ENCODE results near the gene ATP6V0D1.
"Not testable (repeated sequence)": the region's sequence is repeated elsewhere in the genome, so short reads cannot be mapped to it uniquely, and the experiment has no call there.

Gene ATP6V0D1

DNA sequence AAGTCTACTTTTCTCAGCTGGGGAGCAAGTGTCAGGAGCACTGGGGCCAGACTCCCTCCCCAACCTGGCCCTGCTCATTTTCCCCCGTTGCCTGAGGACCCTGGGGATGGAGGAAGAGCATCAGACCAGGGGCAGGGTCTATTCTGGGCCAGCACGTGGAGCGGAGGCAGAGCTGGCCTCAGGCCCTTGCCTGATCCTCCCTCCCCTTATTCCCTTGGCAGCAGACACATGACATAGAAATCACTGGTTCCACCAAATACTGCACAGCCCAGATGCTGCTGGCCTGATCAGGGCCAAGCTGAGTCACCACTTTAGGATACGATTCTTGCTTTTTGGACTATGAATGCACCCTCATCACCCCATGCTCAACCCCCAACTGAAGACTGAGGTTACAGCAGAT is 18.1 kb upstream of the ATP6V0D1 start:
- DNase-seq, result no peak

- DNase-seq, result no peak
Measured at GRCh38 chr16:67490335-67491096, 9.6 kb upstream of the ATP6V0D1 start.

- no peak for DNase-seq
Measured at GRCh38 chr16:67489401-67490083, 8.6 kb upstream of the ATP6V0D1 start.

DNA sequence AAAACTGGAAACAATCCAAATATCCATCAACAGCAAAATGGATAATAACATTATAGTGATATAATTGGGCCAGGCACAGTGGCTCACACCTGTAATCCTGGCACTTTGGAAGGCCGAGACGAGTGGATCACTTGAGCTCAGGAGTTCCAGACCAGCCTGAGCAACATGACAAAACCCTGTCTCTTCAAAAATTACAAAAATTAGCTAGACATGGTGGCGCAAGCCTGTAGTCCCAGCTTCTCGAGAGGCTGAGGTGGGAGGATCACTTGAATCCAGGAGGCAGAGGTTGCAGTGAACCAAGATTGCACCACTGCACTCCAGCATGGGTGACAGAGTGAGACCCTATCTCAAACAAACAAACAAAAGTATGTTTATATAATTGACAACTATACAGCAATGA is 6.6 kb upstream of the ATP6V0D1 start:
- DNase-seq, result not testable (repeated sequence)

- no peak for DNase-seq
Measured at GRCh38 chr16:67486805-67487204, 5.8 kb upstream of the ATP6V0D1 start.

DNA sequence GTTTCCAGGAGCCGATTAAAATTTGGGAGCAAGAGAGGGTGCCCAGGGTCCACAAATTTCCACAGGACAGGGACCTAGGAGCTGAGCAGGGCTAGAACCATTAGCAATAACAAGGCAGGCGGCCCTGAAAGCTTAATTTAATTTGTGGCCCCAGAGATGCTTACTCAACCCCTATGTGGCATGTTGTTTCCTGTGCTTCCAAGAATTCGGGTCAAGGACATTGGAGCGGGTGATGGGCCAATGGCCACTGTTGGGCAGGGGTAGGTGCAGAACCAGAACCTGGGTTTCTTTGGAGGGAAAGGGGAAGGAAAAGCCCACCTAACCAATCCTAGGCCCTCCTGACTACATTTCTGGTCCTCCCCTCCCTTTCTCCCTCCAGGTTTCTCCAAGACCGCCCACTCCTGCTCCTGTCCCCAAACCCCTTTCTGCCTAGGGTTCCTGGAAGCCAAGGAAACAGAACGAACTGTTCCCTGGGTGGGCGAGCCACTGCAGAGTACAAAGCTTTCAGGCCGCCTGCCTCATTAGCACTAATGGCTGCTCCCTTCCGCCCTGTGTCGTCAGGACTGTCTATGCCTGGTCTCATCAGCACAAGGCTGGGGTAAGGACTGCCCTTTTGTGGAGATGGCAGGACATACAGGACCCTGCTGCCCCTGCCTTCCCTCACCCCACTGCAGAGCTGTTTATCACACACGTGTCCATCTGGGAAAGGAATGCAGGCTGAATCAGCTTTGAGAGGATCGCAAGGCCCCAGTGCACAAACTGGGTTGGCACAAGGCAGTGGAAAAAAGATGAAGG is 3.0 kb upstream of the ATP6V0D1 start:
- no peak for DNase-seq

- no peak for DNase-seq
Measured at GRCh38 chr16:67483150-67483549, 2.2 kb upstream of the ATP6V0D1 start, which contains the start of gene AGRP. TSS of gene AGRP (minus strand) at chr16:67483547. CDS start at chr16:67483398, 149 bp downstream.

DNA sequence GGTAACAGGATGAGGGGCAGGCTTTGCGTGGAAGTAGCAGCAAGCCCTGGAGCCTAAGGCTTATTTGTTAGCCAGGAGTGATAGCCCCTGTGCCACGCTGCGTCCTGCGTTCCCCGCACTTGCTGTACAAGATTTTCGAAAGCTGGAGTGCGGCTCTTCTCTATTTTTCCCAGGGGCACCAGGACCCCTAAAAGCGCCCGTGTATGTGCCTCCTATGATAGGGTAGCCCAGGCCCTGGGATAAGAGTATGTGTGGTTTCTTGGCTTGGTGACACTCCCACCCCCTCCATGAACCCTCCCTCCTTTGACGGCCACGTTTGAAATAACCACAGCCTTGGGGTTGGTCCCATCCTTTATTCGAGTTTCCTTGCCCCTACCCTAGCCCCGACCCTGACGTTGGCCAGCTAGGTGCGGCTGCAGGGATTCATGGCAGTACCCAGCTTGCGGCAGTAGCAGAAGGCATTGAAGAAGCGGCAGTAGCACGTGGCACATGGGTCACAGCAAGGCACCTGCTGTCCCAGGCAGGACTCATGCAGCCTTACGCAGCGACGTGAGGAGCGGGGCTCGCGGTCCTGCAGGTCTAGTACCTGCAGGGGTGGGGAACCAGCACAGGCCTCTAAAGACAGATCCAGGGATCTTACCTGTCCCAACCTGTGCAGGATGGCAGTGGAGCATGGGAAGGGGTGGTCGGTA is 1.4 kb upstream of the ATP6V0D1 start:
- DNase-seq, result no peak

DNA sequence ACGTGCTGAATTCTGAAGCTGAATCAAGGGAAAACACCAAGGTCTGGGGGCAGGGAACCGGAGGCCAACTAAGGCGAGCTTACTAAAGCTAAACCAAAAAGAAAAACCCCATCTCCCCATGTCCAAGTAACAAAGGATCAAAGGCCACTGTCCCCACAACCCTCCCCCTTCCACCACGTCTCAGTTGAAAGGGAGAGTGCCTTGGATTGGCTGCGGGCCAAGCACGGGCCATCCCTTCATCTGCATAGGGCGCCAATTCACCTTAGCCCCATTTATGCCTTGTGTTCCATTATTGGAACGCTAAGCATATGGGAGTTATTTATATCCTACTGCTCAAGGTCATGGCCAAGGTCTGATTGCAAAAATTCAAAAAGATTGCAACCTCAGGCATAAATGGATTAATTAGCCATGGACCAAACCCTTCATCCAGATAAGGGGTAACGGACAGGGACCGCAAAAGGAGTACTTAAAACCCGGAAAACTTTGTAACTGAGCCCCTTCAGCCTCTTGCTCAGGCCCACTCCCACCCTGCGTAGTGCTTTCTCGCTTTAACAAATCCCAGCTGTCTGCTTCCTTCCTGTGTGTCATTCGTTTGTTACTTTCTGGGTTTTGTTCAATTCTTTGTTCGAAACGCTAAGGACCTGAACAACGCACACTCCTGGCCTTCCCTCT is 740 bp upstream of the ATP6V0D1 start:
- DNase-seq, result peak; percentile 43

GRCh38 chr16:67477960-67478554 is 2.9 kb downstream of the ATP6V0D1 start:
- no peak for DNase-seq

DNA sequence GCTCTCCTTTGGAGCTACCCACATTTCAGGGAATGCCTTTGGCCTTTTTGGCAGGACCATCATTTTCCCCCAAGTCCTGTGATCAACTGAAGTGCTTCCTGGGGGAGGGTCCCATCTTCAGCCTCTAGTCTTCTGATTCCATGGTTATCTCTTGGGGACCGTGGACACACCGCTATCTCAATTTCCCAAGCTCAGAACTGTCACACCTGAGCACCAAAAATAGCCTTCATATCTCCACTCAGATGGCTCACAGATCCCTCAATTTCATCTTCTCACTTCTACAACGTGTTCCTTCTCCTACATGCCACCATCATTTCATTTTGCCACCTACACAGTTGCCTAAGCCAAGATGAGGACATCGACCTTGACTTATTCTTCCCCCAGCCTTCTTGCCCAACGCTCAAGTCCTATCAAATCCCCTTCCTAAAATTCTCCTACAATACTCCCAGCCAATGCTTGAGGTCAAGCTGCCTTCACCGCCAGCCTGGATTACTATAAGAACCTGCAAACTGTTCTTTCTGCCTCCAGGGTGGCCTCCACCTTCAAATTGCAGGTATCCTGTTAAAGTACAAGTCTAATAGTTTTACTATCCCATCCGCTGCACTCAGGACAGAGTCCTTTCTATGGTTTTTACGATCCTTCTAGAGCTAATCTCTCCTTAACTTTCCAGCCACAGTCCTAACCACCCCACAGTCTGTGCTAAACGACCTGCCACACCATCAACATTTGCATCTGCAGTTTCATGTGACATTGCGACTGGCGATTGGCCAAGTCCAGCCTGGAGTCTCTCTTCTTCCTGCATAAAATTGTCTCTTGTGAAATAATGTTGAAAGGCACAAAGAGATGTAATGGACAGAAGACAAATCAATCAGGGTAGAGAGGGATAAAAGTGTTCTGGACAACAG is 6.2 kb downstream of the ATP6V0D1 start:
- DNase-seq, result no peak

GRCh38 chr16:67471758-67472384 is 9.1 kb downstream of the ATP6V0D1 start:
- DNase-seq, result no peak

DNA sequence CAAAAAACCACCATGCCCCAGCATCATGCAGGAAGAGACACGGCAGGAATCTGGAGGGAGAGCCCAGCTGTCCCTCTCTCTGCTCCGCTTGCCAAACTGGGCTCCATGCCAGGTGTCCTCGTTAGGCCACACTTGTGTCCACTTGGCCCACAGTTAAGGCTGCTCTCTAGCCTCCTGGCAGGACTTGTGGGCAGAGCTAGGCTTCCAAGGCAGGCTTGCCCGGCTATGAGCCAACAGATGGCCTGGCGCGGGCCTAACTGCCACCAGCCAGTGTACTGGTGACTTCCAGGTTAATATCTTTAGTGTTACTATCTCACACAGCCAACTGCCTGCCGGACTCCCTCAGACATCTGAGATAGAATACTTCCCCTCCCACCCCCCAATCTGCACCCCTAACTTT is 10.6 kb downstream of the ATP6V0D1 start:
- no peak for DNase-seq

GRCh38 chr16:67468731-67469130 is 12.2 kb downstream of the ATP6V0D1 start:
- DNase-seq, result no peak

DNA sequence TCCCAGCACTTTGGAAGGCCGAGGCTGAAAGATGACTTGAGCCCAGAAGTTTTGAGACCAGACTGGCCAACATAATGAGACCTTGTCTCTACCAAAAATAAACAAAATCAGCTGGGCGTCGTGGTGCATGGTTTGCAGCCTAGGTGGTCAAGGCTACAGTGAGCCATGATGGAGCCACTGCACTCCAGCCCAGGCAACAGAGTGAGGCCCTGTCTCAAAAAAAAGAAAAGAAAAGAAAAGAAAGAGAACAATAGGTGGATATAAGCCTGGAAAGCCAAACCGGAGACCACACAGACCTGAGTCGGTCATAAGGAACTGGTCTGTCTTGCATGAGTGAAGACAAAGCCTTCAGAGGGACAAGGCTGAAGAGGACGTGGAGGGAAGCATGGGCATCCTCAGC is 14.4 kb downstream of the ATP6V0D1 start:
- no peak for DNase-seq

DNA sequence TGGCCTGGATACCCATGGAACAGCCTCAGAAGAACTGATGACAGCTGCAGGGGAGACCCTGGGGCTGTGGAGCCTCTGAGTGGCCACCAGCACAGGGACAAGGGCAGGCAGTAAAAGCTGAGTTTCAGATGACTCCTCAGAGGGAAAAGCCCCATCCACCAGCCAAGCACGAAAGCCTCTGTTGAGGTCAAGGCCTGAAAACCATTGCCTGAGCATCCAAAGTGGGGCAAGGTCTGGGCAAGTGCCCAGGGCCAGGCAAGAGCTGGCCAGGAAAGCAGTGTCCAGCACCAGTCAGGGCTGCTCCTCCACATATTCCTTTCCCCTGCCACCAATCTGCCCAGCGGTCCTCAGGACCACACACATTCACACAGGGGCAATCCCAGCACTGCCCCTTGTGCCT is 16.4 kb downstream of the ATP6V0D1 start:
- no peak for DNase-seq

DNA sequence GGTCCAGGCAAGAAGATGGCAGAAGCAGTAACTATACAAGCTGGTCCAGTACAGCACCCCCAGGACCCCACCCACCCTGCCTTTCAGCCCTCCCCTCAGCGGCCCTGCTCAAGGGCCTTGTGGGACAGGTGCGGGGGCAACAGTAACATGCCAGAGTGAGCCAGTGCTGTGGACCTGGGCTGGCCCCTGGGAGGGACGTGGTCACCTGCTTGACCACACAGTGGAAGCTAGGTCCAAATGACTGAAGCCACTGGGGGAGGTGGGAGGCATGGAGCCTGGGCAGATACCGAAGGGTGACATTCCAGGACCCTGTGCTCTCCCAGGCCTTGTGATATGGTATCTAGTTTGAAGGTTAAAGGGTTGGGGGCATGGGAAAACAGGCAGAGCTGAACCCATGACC is 17.3 kb downstream of the ATP6V0D1 start:
- no peak for DNase-seq

DNA sequence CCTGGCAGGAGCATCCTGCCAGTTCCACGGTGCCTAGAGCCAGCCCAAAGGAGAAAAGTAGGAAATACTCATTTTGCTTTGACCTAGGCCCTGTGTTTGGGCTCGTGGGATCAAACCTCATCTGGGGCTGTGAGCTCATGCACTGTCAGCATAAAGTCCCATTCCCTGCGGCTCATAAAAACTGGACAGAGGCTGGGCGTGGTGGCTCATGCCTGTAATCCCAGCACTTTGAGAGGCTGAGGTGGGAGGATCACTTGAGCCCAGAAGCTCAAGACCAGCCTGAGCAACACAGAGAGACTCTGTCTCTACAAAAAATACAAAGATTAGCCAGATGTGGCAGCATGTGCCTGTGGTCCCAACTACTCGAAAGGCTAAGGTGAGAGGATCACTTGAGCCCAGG is 17.9 kb downstream of the ATP6V0D1 start:
- DNase-seq, result no peak

GRCh38 chr16:67462279-67462655 is 18.7 kb downstream of the ATP6V0D1 start:
- no peak for DNase-seq

DNA sequence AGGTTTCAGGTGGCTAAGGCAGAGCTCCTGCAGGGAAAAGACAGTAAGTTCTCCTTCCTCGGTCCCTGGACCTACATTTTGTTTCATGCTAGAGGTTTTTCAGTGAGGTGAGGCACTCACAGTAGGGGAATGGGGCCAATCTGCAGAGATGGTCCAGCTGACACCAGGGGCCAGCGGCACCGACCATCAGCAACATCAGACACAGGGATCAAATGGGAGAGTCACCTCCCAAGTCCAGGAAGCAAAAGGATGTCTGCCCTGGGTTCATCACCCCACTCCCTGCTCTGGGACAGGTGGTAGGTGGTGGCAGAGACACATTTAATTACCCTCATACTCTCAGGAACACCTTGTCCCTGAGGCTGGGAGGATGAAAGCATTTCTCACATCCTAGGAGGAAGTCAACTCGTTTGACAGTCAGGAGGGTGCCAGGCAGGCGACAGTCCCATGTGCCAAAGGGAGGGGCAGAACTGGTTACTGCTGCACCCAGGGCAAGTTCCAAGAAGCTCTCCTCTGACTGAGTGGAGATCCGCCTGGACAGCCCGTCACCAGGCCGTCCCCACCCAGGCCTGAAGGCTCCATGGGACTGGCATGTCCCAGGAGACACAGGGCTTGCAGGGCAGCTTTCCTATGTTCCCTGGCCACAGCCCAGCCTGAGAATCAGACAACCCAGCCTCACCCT is 19.2 kb downstream of the ATP6V0D1 start:
- DNase-seq, result no peak
